ENCODE results near the gene NKX6-1. TPM values are rescaled to one million over a fixed set of nuclear protein-coding genes. Genes with fewer than 3 reads are reported as not detected.

The NKX6-1 gene
- total RNA-seq (2021) (0.37 and 0.63 TPM in 2 replicates), Bru-seq, nascent RNA (percentile 27 among the genes with signal in this experiment), BruChase-seq, experiment 1, labeled RNA remaining after a 2-hour chase (percentile 29 among the genes with signal in this experiment), BruChase-seq, experiment 2, labeled RNA remaining after a 6-hour chase (percentile 16 among the genes with signal in this experiment)
- long read RNA-seq = 0 reads

GRCh38 chr4:84498935-84499623 is at the start of gene NKX6-1:
Gene NKX6-1 (minus strand): TSS chr4:84499292. CDS start chr4:84498228, 1,064 bp downstream.
- H3K27ac ChIP-seq = no peak within 1 kb of the TSS
- H3F3A ChIP-seq (ENCODE audit: insufficient read depth, low read depth) = no peaks in the 10 kb centered on the region
- no peaks in the 10 kb centered on the region for H3K9me2 ChIP-seq (ENCODE audit: insufficient read depth)
- H3K36me3 ChIP-seq (ENCODE audit: low read depth) = no peaks in the 10 kb centered on the region
- CTCF ChIA-PET = interaction anchor here (0.6 to 0.7 kb wide), 2 partner anchors 585 to 728 kb away, joined by 3 to 4 read pairs; no protein-coding TSS in a partner anchor
- POLR2A ChIA-PET (ENCODE audit: unreplicated experiment) = no interaction called here
- H3K4me3 ChIP-seq = peak within 1 kb of the TSS; percentile 63
- H2AFZ ChIP-seq = peak within 1 kb of the TSS; percentile 87
- no peaks in the 10 kb centered on the region for H3K4me1 ChIP-seq (replicated peaks; ENCODE audit: insufficient read depth)
- H3K4me2 ChIP-seq = peak within 1 kb of the TSS; percentile 85
- H3K27me3 ChIP-seq (ENCODE audit: insufficient read depth, low read depth) = no peaks in the 10 kb centered on the region
- BruUV-seq (replicated peaks) = no TSS peak
- no peaks in the 10 kb centered on the region for H4K20me1 ChIP-seq (ENCODE audit: insufficient read depth)
- no peaks in the 10 kb centered on the region for H3K79me2 ChIP-seq (ENCODE audit: low read depth)
- no peak for TF ChIP-seq EZH2 (IDR thresholded peaks at IDR 0.05; ENCODE audit: low read depth)
- TF ChIP-seq CTCF (conservative IDR thresholded peaks at IDR 0.05) = no peak
- intact Hi-C loops (cut with micrococcal nuclease; ENCODE audit: unreplicated experiment) = no loop called here
- H3K9me3 ChIP-seq (ENCODE audit: insufficient read depth, low read depth) = no peaks in the 10 kb centered on the region
- peak; percentile 60 to 62 for DNase-seq

- Histone ChIP-seq H3K27ac (0 out of 2 replicates have a peak overlapping the region, but pooled peaks have one; percentile 19), H3K9me2 (ENCODE audit: insufficient read depth) (no peaks in the 10 kb centered on the region), H3K27me3 (ENCODE audit: insufficient read depth, low read depth) (no peaks in the 10 kb centered on the region), H3K36me3 (ENCODE audit: low read depth) (no peaks in the 10 kb centered on the region), H3K4me1 (replicated peaks; ENCODE audit: insufficient read depth) (peaks cover 8% of the 10 kb centered on the region; the same call in 1 of the 2 replicates), H2AFZ (peak overlapping the region; percentile 52; the same call in 1 of the 2 replicates), H3K4me3 (no peak overlapping the region), H3K9me3 (ENCODE audit: insufficient read depth, low read depth) (no peaks in the 10 kb centered on the region), H3K79me2 (ENCODE audit: low read depth) (no peaks in the 10 kb centered on the region), H4K20me1 (ENCODE audit: insufficient read depth) (no peaks in the 10 kb centered on the region), H3K4me2 (no peak overlapping the region), H3F3A (ENCODE audit: insufficient read depth, low read depth) (no peaks in the 10 kb centered on the region)
- ChIA-PET CTCF (no interaction called here), POLR2A (ENCODE audit: unreplicated experiment) (no interaction called here)
- BruUV-seq (replicated peaks) = no TSS peak
- intact Hi-C loops (cut with micrococcal nuclease; ENCODE audit: unreplicated experiment) = no loop called here
- TF ChIP-seq EZH2 (IDR thresholded peaks at IDR 0.05; ENCODE audit: low read depth) (no peak), CTCF (conservative IDR thresholded peaks at IDR 0.05) (no peak)
- DNase-seq = peak in 1 of 2 experiments; percentile 38
Measured at GRCh38 chr4:84547211-84547610, 48.1 kb upstream of the NKX6-1 start.

- peaks cover 8% of the 10 kb centered on the region; the same call in 1 of the 2 replicates for H3K4me1 ChIP-seq (replicated peaks; ENCODE audit: insufficient read depth)
- H3K9me3 ChIP-seq (ENCODE audit: insufficient read depth, low read depth) = no peaks in the 10 kb centered on the region
- TF ChIP-seq EZH2 (IDR thresholded peaks at IDR 0.05; ENCODE audit: low read depth) (no peak), CTCF (conservative IDR thresholded peaks at IDR 0.05) (no peak)
- BruUV-seq (replicated peaks) = no TSS peak
- H3K79me2 ChIP-seq (ENCODE audit: low read depth) = no peaks in the 10 kb centered on the region
- H3K4me3 ChIP-seq = no peak overlapping the region
- H3F3A ChIP-seq (ENCODE audit: insufficient read depth, low read depth) = no peaks in the 10 kb centered on the region
- H3K9me2 ChIP-seq (ENCODE audit: insufficient read depth) = no peaks in the 10 kb centered on the region
- H3K4me2 ChIP-seq = no peak overlapping the region
- intact Hi-C loops (cut with micrococcal nuclease; ENCODE audit: unreplicated experiment) = no loop called here
- POLR2A ChIA-PET (ENCODE audit: unreplicated experiment) = no interaction called here
- no peaks in the 10 kb centered on the region for H4K20me1 ChIP-seq (ENCODE audit: insufficient read depth)
- no peak overlapping the region for H2AFZ ChIP-seq
- DNase-seq = no peak
- CTCF ChIA-PET = no interaction called here
- H3K27me3 ChIP-seq (ENCODE audit: insufficient read depth, low read depth) = no peaks in the 10 kb centered on the region
- no peaks in the 10 kb centered on the region for H3K36me3 ChIP-seq (ENCODE audit: low read depth)
- H3K27ac ChIP-seq = no peak overlapping the region
Measured at GRCh38 chr4:84545093-84545492, 46.0 kb upstream of the NKX6-1 start.
